SK-N-SH treated with all-trans-retinoic acid at 6 μM for 48 hours (cell line): Measurements from ENCODE around the gene METTL17.

Experiments
- ATAC-seq: fragments of 200-7000 bp; cut with Tn5 transposase; 3 replicates; pipeline ENCODE4 v1.9.1; 2020; ENCODE audit warnings: mild to moderate bottlenecking, moderate library complexity
- BACH2 ChIP-seq: fragments of 250-450 bp; sonication (Bioruptor Pico); IDR thresholded peaks from 2 replicates; pipeline ENCODE4 v1.9.0; 2021; ENCODE audit warnings: mild to moderate bottlenecking, borderline replicate concordance
- CREB5 ChIP-seq: fragments of 250-450 bp; sonication (Bioruptor Pico); IDR thresholded peaks from 2 replicates; pipeline ENCODE4 v1.5.1; 2020; ENCODE audit warnings: low read depth, mild to moderate bottlenecking, moderate library complexity
- CSRNP3 ChIP-seq: fragments of 250-450 bp; sonication (Bioruptor Pico); IDR thresholded peaks from 2 replicates; pipeline ENCODE4 v1.5.1; 2021; ENCODE audit warnings: mild to moderate bottlenecking, moderate library complexity
- ESRRG ChIP-seq: fragments of 250-450 bp; sonication (Bioruptor Pico); IDR thresholded peaks from 2 replicates; pipeline ENCODE4 v1.6.1; 2021; ENCODE audit warnings: mild to moderate bottlenecking
- GLIS3 ChIP-seq: fragments of 250-450 bp; sonication (Bioruptor Pico); IDR thresholded peaks from 2 replicates; pipeline ENCODE4 v1.5.0; 2020; ENCODE audit warnings: mild to moderate bottlenecking, moderate library complexity
- OSR1 ChIP-seq: fragments of 250-450 bp; sonication (Bioruptor Pico); IDR thresholded peaks from 2 replicates; pipeline ENCODE4 v1.8.0; 2022; ENCODE audit warnings: moderate library complexity, mild to moderate bottlenecking, inconsistent platforms
- PATZ1 ChIP-seq: fragments of 250-450 bp; sonication (Bioruptor Pico); IDR thresholded peaks from 2 replicates; pipeline ENCODE4 v1.8.0; 2020; ENCODE audit warnings: mild to moderate bottlenecking, moderate library complexity, borderline replicate concordance
- POU6F1 ChIP-seq: fragments of 250-450 bp; sonication (Bioruptor Pico); IDR thresholded peaks from 2 replicates; pipeline ENCODE4 v1.8.0; 2021; ENCODE audit warnings: low read depth, mild to moderate bottlenecking, moderate library complexity, borderline replicate concordance
- PPARA ChIP-seq: fragments of 250-450 bp; sonication (Bioruptor Pico); IDR thresholded peaks from 2 replicates; pipeline ENCODE4 v1.5.0; 2020; ENCODE audit warnings: mild to moderate bottlenecking, borderline replicate concordance
- RARB ChIP-seq: fragments of 250-450 bp; sonication (Bioruptor Pico); IDR thresholded peaks from 2 replicates; pipeline ENCODE4 v1.8.0; 2021; ENCODE audit warnings: mild to moderate bottlenecking, moderate library complexity
- SNAI2 ChIP-seq: fragments of 250-450 bp; sonication (Bioruptor Pico); IDR thresholded peaks from 2 replicates; pipeline ENCODE4 v1.5.0; 2020; ENCODE audit warnings: mild to moderate bottlenecking, moderate library complexity
- TCF4 ChIP-seq: fragments of 250-450 bp; sonication (Bioruptor Pico); IDR thresholded peaks from 2 replicates; pipeline ENCODE4 v1.8.0; 2021; ENCODE audit warnings: mild to moderate bottlenecking, moderate library complexity, borderline replicate concordance
- TOX ChIP-seq: fragments of 250-450 bp; sonication (Bioruptor Pico); IDR thresholded peaks from 2 replicates; pipeline ENCODE4 v1.8.0; 2021; ENCODE audit warnings: mild to moderate bottlenecking, moderate library complexity, borderline replicate concordance
- TSHZ2 ChIP-seq: fragments of 250-450 bp; sonication (Bioruptor Pico); IDR thresholded peaks from 2 replicates; pipeline ENCODE4 v1.5.0; 2020; ENCODE audit warnings: mild to moderate bottlenecking, moderate library complexity
- ZC3H10 ChIP-seq: fragments of 250-450 bp; sonication (Bioruptor Pico); IDR thresholded peaks from 2 replicates; pipeline ENCODE4 v1.5.1; 2021; ENCODE audit warnings: mild to moderate bottlenecking, moderate library complexity
- ZFP3 ChIP-seq: fragments of 250-450 bp; sonication (Bioruptor Pico); IDR thresholded peaks from 2 replicates; pipeline ENCODE4 v1.5.0; 2020; ENCODE audit warnings: mild to moderate bottlenecking, moderate library complexity
- ZFP30 ChIP-seq: fragments of 450-650 bp; formaldehyde crosslinking; IDR thresholded peaks from 2 replicates; pipeline ENCODE4 v1.5.0; 2022; ENCODE audit warnings: mild to moderate bottlenecking, moderate library complexity
- ZNF565 ChIP-seq: fragments of 450-650 bp; formaldehyde crosslinking; conservative IDR thresholded peaks from 2 replicates; pipeline ENCODE4 v1.5.0; 2020; ENCODE audit warnings: low read depth, mild to moderate bottlenecking, moderate library complexity
- ZNF70 ChIP-seq: fragments of 450-650 bp; formaldehyde crosslinking; IDR thresholded peaks from 2 replicates; pipeline ENCODE4 v1.5.0; 2020; ENCODE audit warnings: mild to moderate bottlenecking, moderate library complexity
- ZNF8 ChIP-seq: fragments of 450-650 bp; formaldehyde crosslinking; IDR thresholded peaks from 2 replicates; pipeline ENCODE4 v1.5.0; 2020; ENCODE audit warnings: mild to moderate bottlenecking, moderate library complexity

METTL17 gene

GRCh38 chr14:20998674-20999366, 9.0 kb downstream of the METTL17 start, which contains the start of gene SLC39A2:
Gene SLC39A2, plus strand, starts transcription at chr14:20999293. Its CDS starts 154 bp downstream, at chr14:20999447.
- ATAC-seq, result peak; percentile 69
- TF ChIP-seq CREB5 (CRISPR knock-in tag) (no peak), ZC3H10 (CRISPR knock-in tag) (no peak), ZFP3 (CRISPR knock-in tag) (no peak), TCF4 (no peak), PPARA (CRISPR knock-in tag) (no peak), BACH2 (CRISPR knock-in tag) (no peak), CSRNP3 (CRISPR knock-in tag) (no peak), SNAI2 (no peak), ZNF565 (CRISPR knock-in tag) (no peak), TSHZ2 (no peak), TOX (CRISPR knock-in tag) (no peak), ESRRG (CRISPR knock-in tag) (no peak), PATZ1 (CRISPR knock-in tag) (no peak), OSR1 (CRISPR knock-in tag) (no peak)

GRCh38 chr14:20999591-20999990, 9.8 kb downstream of the METTL17 start:
- TF ChIP-seq GLIS3 (CRISPR knock-in tag), result no peak
- TF ChIP-seq ZNF70 (CRISPR knock-in tag), result no peak
- no peak for TF ChIP-seq OSR1 (CRISPR knock-in tag)
- TF ChIP-seq POU6F1, result no peak
- TF ChIP-seq ZNF8 (CRISPR knock-in tag), result no peak
- TF ChIP-seq CSRNP3 (CRISPR knock-in tag), result no peak
- no peak for TF ChIP-seq PATZ1 (CRISPR knock-in tag)
- no peak for TF ChIP-seq CREB5 (CRISPR knock-in tag)
- no peak for TF ChIP-seq RARB (CRISPR knock-in tag)
- no peak for TF ChIP-seq TOX (CRISPR knock-in tag)
- TF ChIP-seq TCF4, result no peak
- no peak for TF ChIP-seq ZFP30 (CRISPR knock-in tag)
- TF ChIP-seq SNAI2, result no peak
- TF ChIP-seq ZFP3 (CRISPR knock-in tag), result no peak
- TF ChIP-seq TSHZ2, result no peak
- TF ChIP-seq BACH2 (CRISPR knock-in tag), result no peak
- ATAC-seq, result no peak; the same call in 2 of the 3 replicates
